Epithelial cell of esophagus (primary cell): ENCODE results near the gene TBC1D9B.

Source experiments
- DNase-seq: peaks from one replicate; pipeline ENCODE4 v3.0.0; 2010; ENCODE audit warnings: low read depth
- H3K4me3 ChIP-seq: 2 replicates; pipeline ENCODE4 v1.5.1; 2011; ENCODE audit warnings: mild to moderate bottlenecking, low read length, control low read depth
- CTCF ChIP-seq: IDR thresholded peaks from 2 replicates; pipeline ENCODE4 v1.5.1; 2011; ENCODE audit warnings: low read depth, mild to moderate bottlenecking, low read length, control low read depth, inconsistent platforms; ENCODE audit not compliant: insufficient read depth; ENCODE audit errors: missing control alignments

Gene TBC1D9B

GRCh38 chr5:179865491-179866240 is 42.0 kb downstream of the TBC1D9B start:
- DNase-seq, result peak; percentile 50
- no peak for TF ChIP-seq CTCF
- H3K4me3 ChIP-seq, result no peak overlapping the region

- TF ChIP-seq CTCF, result no peak
- no peak overlapping the region for H3K4me3 ChIP-seq
- DNase-seq, result no peak
These were observed 43.0 kb downstream of the TBC1D9B start for GRCh38 chr5:179864686-179865085.

GRCh38 chr5:179863449-179864085 is 44.1 kb downstream of the TBC1D9B start:
- no peak for DNase-seq
- no peak for TF ChIP-seq CTCF
- no peak overlapping the region for H3K4me3 ChIP-seq

GRCh38 chr5:179862891-179863290 is 44.8 kb downstream of the TBC1D9B start:
- no peak overlapping the region for H3K4me3 ChIP-seq
- DNase-seq, result no peak
- TF ChIP-seq CTCF, result no peak

GRCh38 chr5:179862296-179862695 is 45.4 kb downstream of the TBC1D9B start:
- H3K4me3 ChIP-seq, result no peak overlapping the region
- no peak for DNase-seq
- TF ChIP-seq CTCF, result no peak

GRCh38 chr5:179860301-179860700 is 47.4 kb downstream of the TBC1D9B start:
- H3K4me3 ChIP-seq, result no peak overlapping the region
- no peak for TF ChIP-seq CTCF
- DNase-seq, result no peak
